GM12878 (cell line): ENCODE data around the gene DHRS12. TPM values are rescaled to one million over a fixed set of nuclear protein-coding genes. Genes with fewer than 3 reads are reported as not detected.

ENCODE experiments used
- BCL3 ChIP-seq: IDR thresholded peaks from 2 replicates; pipeline ENCODE4 v1.6.1; 2011; ENCODE audit warnings: borderline replicate concordance, low read depth, mild to moderate bottlenecking, moderate library complexity, low read length; ENCODE audit not compliant: insufficient read depth, poor library complexity, severe bottlenecking
- CBX5 ChIP-seq: sonication (generic); IDR thresholded peaks from 2 replicates; pipeline ENCODE4 v1.6.1; 2016; ENCODE audit warnings: low read depth, moderate library complexity, mild to moderate bottlenecking, inconsistent platforms
- CTCF ChIP-seq, 3 experiments: IDR thresholded peaks in 2 of 3; conservative IDR thresholded peaks in 1 of 3; 2 replicates each; pipeline ENCODE4 v1.5.1; 2011; ENCODE audit warnings: low read depth in 3 of 3, low read length in 3 of 3, mild to moderate bottlenecking in 3 of 3, control low read depth in 2 of 3, moderate library complexity in 2 of 3, inconsistent platforms in 1 of 3, mixed read lengths in 1 of 3; ENCODE audit not compliant: control insufficient read depth in 2 of 3, insufficient read depth in 1 of 3; ENCODE audit errors: extremely low read depth in 1 of 3
- E2F4 ChIP-seq: IDR thresholded peaks from 2 replicates; pipeline ENCODE4 v1.6.1; 2012; ENCODE audit warnings: low read depth, low read length, improper control_type of control experiment
- EED ChIP-seq: sonication (generic); IDR thresholded peaks from 2 replicates; pipeline ENCODE4 v1.6.1; 2016; ENCODE audit warnings: antibody characterized with exemption, low read depth
- FOXK2 ChIP-seq: fragments of 450-650 bp; IDR thresholded peaks from 2 replicates; pipeline ENCODE4 v1.6.1; 2017; ENCODE audit warnings: mild to moderate bottlenecking, moderate library complexity
- HSF1 ChIP-seq: fragments of 150-350 bp; IDR thresholded peaks from 2 replicates; pipeline ENCODE4 v1.6.1; 2014; ENCODE audit warnings: mild to moderate bottlenecking, low read depth, low read length
- IKZF1 ChIP-seq: fragments of 450-650 bp; conservative IDR thresholded peaks from 2 replicates; pipeline ENCODE4 v1.6.1; 2017; ENCODE audit warnings: antibody characterized with exemption, mild to moderate bottlenecking
- MYB ChIP-seq: fragments of 150-350 bp; IDR thresholded peaks from 2 replicates; pipeline ENCODE4 v1.6.1; 2014; ENCODE audit warnings: mild to moderate bottlenecking, low read depth, low read length, borderline replicate concordance
- POLR2A ChIP-seq: IDR thresholded peaks from 2 replicates; pipeline ENCODE4 v1.6.1; 2011; ENCODE audit warnings: low read depth, mild to moderate bottlenecking, low read length
- POU2F2 ChIP-seq: IDR thresholded peaks from 3 replicates; pipeline ENCODE4 v1.6.1; 2011; ENCODE audit warnings: low read depth, mild to moderate bottlenecking, low read length, borderline replicate concordance
- PRDM15 ChIP-seq: fragments of 450-650 bp; formaldehyde crosslinking; IDR thresholded peaks from 2 replicates; pipeline ENCODE4 v1.4.0; 2020; ENCODE audit warnings: mild to moderate bottlenecking, moderate library complexity
- SKIL ChIP-seq: fragments of 450-650 bp; IDR thresholded peaks from 2 replicates; pipeline ENCODE4 v1.6.1; 2017; ENCODE audit warnings: mild to moderate bottlenecking, low read depth, inconsistent platforms; ENCODE audit not compliant: poor library complexity, severe bottlenecking
- SMARCA5 ChIP-seq: fragments of 450-650 bp; IDR thresholded peaks from 2 replicates; pipeline ENCODE4 v1.6.1; 2017; ENCODE audit warnings: mild to moderate bottlenecking
- USF2 ChIP-seq: IDR thresholded peaks from 2 replicates; pipeline ENCODE4 v1.6.1; 2011; ENCODE audit warnings: low read depth, low read length, improper control_type of control experiment, borderline replicate concordance
- polyA plus RNA-seq, 11 experiments: library from polyadenylated mRNA; depleted of rRNA in 4 of 11; unstranded in 6 of 11; stranded (reverse) in 5 of 11; fragments of >200 nt; fragmentation: Nextera tagmentation in 4 of 11; fragmentation: Illumina TruSeq in 1 of 11; extraction: Ambion mirVana in 4 of 11; extraction: Trizol in 1 of 11; gene quantifications; 1 replicate in 1 of 11; 2 replicates in 10 of 11; pipeline versions ENCODE4 v1.2.1 to v1.2.3, GENCODE V29; 2011 to 2016; ENCODE audit warnings: inconsistent platforms in 2 of 11, missing spikeins in 2 of 11, low read depth in 1 of 11
- total RNA-seq, 4 experiments: library from RNA; depleted of rRNA in 3 of 4; stranded (reverse); fragments of >200 nt in 3 of 4; fragmentation: Illumina TruSeq in 1 of 4; extraction: Trizol in 1 of 4; gene quantifications; 2 replicates each; pipeline versions ENCODE4 v1.2.1 to v1.2.3, GENCODE V29; 2013 to 2021

The DHRS12 gene
- total and polyA plus RNA-seq, 10 of the 15 experiments (the other 5 are each of a cell fraction or from before 2014, with no cell fraction given): 2.9 to 11.3 (median 8.2) TPM

GRCh38 chr13:51814825-51815650 is 11.1 kb upstream of the DHRS12 start (continued):
- TF ChIP-seq USF2: no peak
- TF ChIP-seq MYB: no peak
- TF ChIP-seq POU2F2: peak; percentile 29; the same call in 1 of the 3 replicates
- TF ChIP-seq IKZF1: no peak; the same call in 1 of the 2 replicates
- TF ChIP-seq SMARCA5: no peak; the same call in 1 of the 2 replicates
- no peak for TF ChIP-seq BCL3
- no peak for TF ChIP-seq HSF1
- TF ChIP-seq PRDM15: no peak
- TF ChIP-seq FOXK2: no peak
- TF ChIP-seq E2F4: no peak
- no peak for TF ChIP-seq CBX5
- TF ChIP-seq CTCF (IDR thresholded peaks at IDR 0.05 in 2 of 3, conservative IDR thresholded peaks at IDR 0.05 in 1 of 3; ENCODE audit: control insufficient read depth in 2 of 3, extremely low read depth in 1 of 3, insufficient read depth in 1 of 3, low read depth in 3 of 3, low read length in 3 of 3): peak; percentile 83 to 97 (median 90)
- no peak for TF ChIP-seq SKIL
- no peak for TF ChIP-seq POLR2A
- no peak for TF ChIP-seq EED
